ENCODE measurements around the gene LTB4R2.

DNA sequence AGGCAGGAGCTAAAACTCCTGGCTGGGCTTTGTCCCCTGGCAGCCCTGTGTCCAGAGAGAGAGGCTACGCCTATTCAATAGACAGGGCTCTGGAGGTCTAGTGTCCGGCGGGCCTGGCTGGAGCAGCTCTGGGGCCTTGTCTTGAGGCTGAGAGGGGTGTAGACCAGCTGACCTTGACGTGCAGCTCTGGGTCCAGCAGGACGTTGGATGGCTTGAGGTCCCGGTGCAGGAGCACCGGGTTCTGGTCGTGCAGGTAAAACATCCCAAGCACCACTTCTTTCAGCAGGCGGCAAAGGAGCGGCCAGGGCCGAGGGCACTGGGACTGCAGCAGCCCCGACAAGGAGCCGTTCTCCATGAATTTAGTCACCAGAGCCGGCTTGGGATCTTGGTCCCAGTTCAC, 28.9 kb downstream of the LTB4R2 start:
- TF ChIP-seq, protein P1, sequence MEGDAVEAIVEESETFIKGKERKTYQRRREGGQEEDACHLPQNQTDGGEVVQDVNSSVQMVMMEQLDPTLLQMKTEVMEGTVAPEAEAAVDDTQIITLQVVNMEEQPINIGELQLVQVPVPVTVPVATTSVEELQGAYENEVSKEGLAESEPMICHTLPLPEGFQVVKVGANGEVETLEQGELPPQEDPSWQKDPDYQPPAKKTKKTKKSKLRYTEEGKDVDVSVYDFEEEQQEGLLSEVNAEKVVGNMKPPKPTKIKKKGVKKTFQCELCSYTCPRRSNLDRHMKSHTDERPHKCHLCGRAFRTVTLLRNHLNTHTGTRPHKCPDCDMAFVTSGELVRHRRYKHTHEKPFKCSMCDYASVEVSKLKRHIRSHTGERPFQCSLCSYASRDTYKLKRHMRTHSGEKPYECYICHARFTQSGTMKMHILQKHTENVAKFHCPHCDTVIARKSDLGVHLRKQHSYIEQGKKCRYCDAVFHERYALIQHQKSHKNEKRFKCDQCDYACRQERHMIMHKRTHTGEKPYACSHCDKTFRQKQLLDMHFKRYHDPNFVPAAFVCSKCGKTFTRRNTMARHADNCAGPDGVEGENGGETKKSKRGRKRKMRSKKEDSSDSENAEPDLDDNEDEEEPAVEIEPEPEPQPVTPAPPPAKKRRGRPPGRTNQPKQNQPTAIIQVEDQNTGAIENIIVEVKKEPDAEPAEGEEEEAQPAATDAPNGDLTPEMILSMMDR (conservative IDR thresholded peaks at IDR 0.05), result no peak
- TF ChIP-seq EZH2 (IDR thresholded peaks at IDR 0.05; ENCODE audit: low read depth), result no peak

Data from PC-9 (cell line).